ENCODE data around the gene TRAF7.

Gene TRAF7

DNA sequence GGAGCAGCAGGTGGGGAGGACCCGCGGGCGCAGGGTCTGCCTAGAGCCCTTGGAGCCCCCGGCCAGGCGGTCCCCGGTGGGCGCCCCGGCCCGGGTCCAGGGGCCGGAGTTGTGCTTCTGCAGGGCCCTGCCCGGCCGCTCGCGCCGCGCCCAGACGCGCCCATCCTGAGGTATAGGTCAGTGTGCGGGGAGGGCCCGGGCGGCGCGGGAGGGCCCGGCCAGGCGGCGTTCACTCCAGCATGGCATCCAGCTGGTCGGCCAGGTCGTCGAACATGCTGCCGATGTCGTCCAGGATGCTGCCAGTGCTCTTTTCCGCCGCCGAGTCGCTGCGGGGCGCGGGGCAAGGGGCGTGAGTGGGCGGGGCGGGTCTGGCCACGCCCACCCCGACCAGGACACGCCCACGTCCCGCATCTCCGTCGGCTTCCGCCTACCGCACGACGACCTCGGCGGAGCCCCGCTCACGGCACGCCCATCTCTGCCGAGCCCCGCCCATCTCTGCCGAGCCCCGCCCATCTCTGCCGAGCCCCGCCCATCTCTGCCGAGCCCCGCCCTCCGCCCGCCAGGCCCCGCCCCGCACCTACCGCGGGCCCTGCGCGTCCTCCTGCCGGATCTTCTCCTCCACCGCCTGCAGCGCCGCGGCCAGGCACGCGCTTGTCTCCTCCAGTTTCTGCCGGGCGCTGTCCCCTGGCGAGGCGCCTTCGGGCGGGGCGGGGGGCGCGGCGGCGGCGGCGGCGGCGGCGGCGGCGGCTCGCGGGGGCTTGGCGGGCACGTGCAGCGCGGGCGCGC is 22.9 kb downstream of the TRAF7 start:
- Histone ChIP-seq H3K79me2 (ENCODE audit: insufficient read depth, low read length) (no peaks in the 10 kb centered on the region), H3K36me3 (ENCODE audit: insufficient read depth, low read length) (peaks cover 38% of the 10 kb centered on the region), H3K9ac (ENCODE audit: low read length) (no peak overlapping the region), H2AFZ (ENCODE audit: low read length) (no peak overlapping the region), H3K4me1 (ENCODE audit: insufficient read depth, low read length, severe bottlenecking) (no peaks in the 10 kb centered on the region), H3K4me2 (ENCODE audit: low read length) (no peak overlapping the region), H3K9me3 (ENCODE audit: low read length) (no peaks in the 10 kb centered on the region), H3K27me3 (ENCODE audit: insufficient read depth, low read length) (no peaks in the 10 kb centered on the region), H4K20me1 (ENCODE audit: insufficient read depth, low read length) (no peaks in the 10 kb centered on the region), H3K9me2 (ENCODE audit: low read depth, low read length) (no peaks in the 10 kb centered on the region), H3K4me3 (ENCODE audit: low read depth, low read length, poor library complexity, severe bottlenecking) (no peak overlapping the region), H3K27ac (ENCODE audit: low read depth, low read length, poor library complexity, severe bottlenecking) (no peak overlapping the region), H3F3A (ENCODE audit: insufficient read depth, low read length) (no peaks in the 10 kb centered on the region)
- TF ChIP-seq CTCF (IDR thresholded peaks at IDR 0.05; ENCODE audit: low read length) (no peak), EZH2 (IDR thresholded peaks at IDR 0.05; ENCODE audit: borderline replicate concordance, low read length) (no peak)

DNA sequence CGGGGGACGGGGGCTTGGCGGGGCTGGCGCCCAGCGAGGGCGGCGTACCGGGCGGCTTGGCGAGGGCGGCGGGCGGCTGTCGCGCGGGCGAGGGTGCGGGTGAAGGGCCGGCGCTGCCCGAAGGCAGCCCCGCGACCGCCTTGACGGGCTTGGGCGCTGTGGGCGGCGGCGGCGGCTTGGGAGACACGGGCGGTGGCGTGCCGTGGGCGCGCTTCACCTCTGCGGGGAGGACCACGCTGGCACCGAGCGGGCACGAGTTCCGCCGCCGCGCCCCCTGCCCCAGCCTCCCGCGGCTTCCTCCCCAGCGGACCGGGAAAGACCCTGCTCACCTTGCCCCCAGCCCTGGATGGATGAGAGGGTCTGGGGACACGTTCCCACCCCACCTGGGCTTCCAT is 23.5 kb downstream of the TRAF7 start:
- Histone ChIP-seq H2AFZ (ENCODE audit: low read length) (no peak overlapping the region), H3K27me3 (ENCODE audit: insufficient read depth, low read length) (no peaks in the 10 kb centered on the region), H3K79me2 (ENCODE audit: insufficient read depth, low read length) (no peaks in the 10 kb centered on the region), H3K9ac (ENCODE audit: low read length) (no peak overlapping the region), H3K4me3 (ENCODE audit: low read depth, low read length, poor library complexity, severe bottlenecking) (no peak overlapping the region), H3K9me3 (ENCODE audit: low read length) (no peaks in the 10 kb centered on the region), H4K20me1 (ENCODE audit: insufficient read depth, low read length) (no peaks in the 10 kb centered on the region), H3K4me1 (ENCODE audit: insufficient read depth, low read length, severe bottlenecking) (no peaks in the 10 kb centered on the region), H3F3A (ENCODE audit: insufficient read depth, low read length) (no peaks in the 10 kb centered on the region), H3K9me2 (ENCODE audit: low read depth, low read length) (no peaks in the 10 kb centered on the region), H3K36me3 (ENCODE audit: insufficient read depth, low read length) (peaks cover 34% of the 10 kb centered on the region), H3K4me2 (ENCODE audit: low read length) (no peak overlapping the region), H3K27ac (ENCODE audit: low read depth, low read length, poor library complexity, severe bottlenecking) (no peak overlapping the region)
- TF ChIP-seq EZH2 (IDR thresholded peaks at IDR 0.05; ENCODE audit: borderline replicate concordance, low read length): no peak
- TF ChIP-seq CTCF (IDR thresholded peaks at IDR 0.05; ENCODE audit: low read length): no peak

GRCh38 chr16:2179576-2179975 is 24.0 kb downstream of the TRAF7 start:
- no peaks in the 10 kb centered on the region for H3F3A ChIP-seq (ENCODE audit: insufficient read depth, low read length)
- H3K36me3 ChIP-seq (ENCODE audit: insufficient read depth, low read length): peaks cover 29% of the 10 kb centered on the region
- H3K4me3 ChIP-seq (ENCODE audit: low read depth, low read length, poor library complexity, severe bottlenecking): no peak overlapping the region
- no peak overlapping the region for H3K4me2 ChIP-seq (ENCODE audit: low read length)
- no peaks in the 10 kb centered on the region; the same call in 1 of the 2 replicates for H3K27me3 ChIP-seq (ENCODE audit: insufficient read depth, low read length)
- H3K79me2 ChIP-seq (ENCODE audit: insufficient read depth, low read length): no peaks in the 10 kb centered on the region
- H3K9me3 ChIP-seq (ENCODE audit: low read length): no peaks in the 10 kb centered on the region
- no peaks in the 10 kb centered on the region for H3K9me2 ChIP-seq (ENCODE audit: low read depth, low read length)
- no peak overlapping the region for H3K9ac ChIP-seq (ENCODE audit: low read length)
- no peaks in the 10 kb centered on the region for H4K20me1 ChIP-seq (ENCODE audit: insufficient read depth, low read length)
- H3K27ac ChIP-seq (ENCODE audit: low read depth, low read length, poor library complexity, severe bottlenecking): no peak overlapping the region
- TF ChIP-seq EZH2 (IDR thresholded peaks at IDR 0.05; ENCODE audit: borderline replicate concordance, low read length) (no peak), CTCF (IDR thresholded peaks at IDR 0.05; ENCODE audit: low read length) (no peak)
- no peak overlapping the region for H2AFZ ChIP-seq (ENCODE audit: low read length)
- no peaks in the 10 kb centered on the region for H3K4me1 ChIP-seq (ENCODE audit: insufficient read depth, low read length, severe bottlenecking)
